Astrocyte (in vitro differentiated cells and primary cell): Measurements from ENCODE around the gene IL19. TPM values are rescaled to one million over a fixed set of nuclear protein-coding genes. Genes with fewer than 3 reads are reported as not detected.

ENCODE experiments used
- DNase-seq: peaks from one replicate; pipeline ENCODE4 v3.0.0-alpha.2; 2010; ENCODE audit warnings: low read depth
- FAIRE-seq: peaks from 2 replicates; lab custom pipeline; 2011; peaks lifted over from hg19 to GRCh38; lab: Jason Lieb, UNC
- H2AFZ ChIP-seq: 2 replicates; pipeline ENCODE4 v1.6.0; 2012; ENCODE audit warnings: low read depth, low read length, inconsistent platforms
- H3K27ac ChIP-seq: 2 replicates; pipeline ENCODE4 v1.5.1; 2011; ENCODE audit warnings: low read depth, low read length, inconsistent platforms
- H3K27me3 ChIP-seq: 2 replicates; pipeline ENCODE4 v1.6.0; 2011; ENCODE audit warnings: low read length, inconsistent platforms; ENCODE audit not compliant: insufficient read depth
- H3K36me3 ChIP-seq: 2 replicates; pipeline ENCODE4 v1.5.1; 2011; ENCODE audit warnings: low read length, inconsistent platforms; ENCODE audit not compliant: insufficient read depth
- H3K4me1 ChIP-seq: 2 replicates; pipeline ENCODE4 v1.5.1; 2011; ENCODE audit warnings: low read length, inconsistent platforms; ENCODE audit not compliant: insufficient read depth
- H3K4me2 ChIP-seq: 2 replicates; pipeline ENCODE4 v1.6.0; 2012; ENCODE audit warnings: low read length, inconsistent platforms
- H3K4me3 ChIP-seq: 2 replicates; pipeline ENCODE4 v1.5.1; 2011; ENCODE audit warnings: low read depth, mild to moderate bottlenecking, low read length, inconsistent platforms; ENCODE audit not compliant: insufficient read depth
- H3K79me2 ChIP-seq: 2 replicates; pipeline ENCODE4 v1.6.0; 2012; ENCODE audit warnings: mild to moderate bottlenecking, low read length, inconsistent platforms; ENCODE audit not compliant: insufficient read depth
- H3K9ac ChIP-seq: 2 replicates; pipeline ENCODE4 v1.6.0; 2012; ENCODE audit warnings: mild to moderate bottlenecking, low read length, inconsistent platforms
- H3K9me3 ChIP-seq: 2 replicates; pipeline ENCODE4 v1.5.1; 2012; ENCODE audit warnings: low read depth, mild to moderate bottlenecking, low read length, inconsistent platforms; ENCODE audit not compliant: insufficient read depth
- H4K20me1 ChIP-seq: 2 replicates; pipeline ENCODE4 v1.6.0; 2012; ENCODE audit warnings: low read length, inconsistent platforms; ENCODE audit not compliant: insufficient read depth
- H3K27ac Mint-ChIP-seq: one replicate; pipeline ENCODE4 v1.8.0; 2021; ENCODE audit warnings: mild to moderate bottlenecking, mixed read lengths; ENCODE audit not compliant: unreplicated experiment
- H3K27me3 Mint-ChIP-seq: one replicate; pipeline ENCODE4 v1.8.0; 2021; ENCODE audit warnings: low read depth, mixed read lengths; ENCODE audit not compliant: unreplicated experiment
- H3K36me3 Mint-ChIP-seq: one replicate; pipeline ENCODE4 v1.8.0; 2021; ENCODE audit warnings: low read depth, mixed read lengths; ENCODE audit not compliant: unreplicated experiment
- H3K4me1 Mint-ChIP-seq: one replicate; pipeline ENCODE4 v1.8.0; 2021; ENCODE audit warnings: low read depth, mixed read lengths; ENCODE audit not compliant: unreplicated experiment
- H3K4me3 Mint-ChIP-seq: one replicate; pipeline ENCODE4 v1.8.0; 2021; ENCODE audit warnings: mild to moderate bottlenecking, moderate library complexity, mixed read lengths; ENCODE audit not compliant: unreplicated experiment
- H3K9me3 Mint-ChIP-seq: one replicate; pipeline ENCODE4 v1.8.0; 2021; ENCODE audit warnings: mild to moderate bottlenecking, mixed read lengths; ENCODE audit not compliant: unreplicated experiment
- EZH2 ChIP-seq: IDR thresholded peaks from 2 replicates; pipeline ENCODE4 v1.6.1; 2012; ENCODE audit warnings: mild to moderate bottlenecking, low read length, inconsistent platforms; ENCODE audit not compliant: insufficient read depth
- total RNA-seq: library from RNA; stranded (reverse); gene quantifications from 2 replicates; pipeline ENCODE4 v1.2.1, GENCODE V29; 2021
- TF ChIP-seq, protein P1 (sequence below): IDR thresholded peaks from 2 replicates; pipeline ENCODE4 v1.5.1; 2011; ENCODE audit warnings: low read depth, mild to moderate bottlenecking, inconsistent platforms, low read length, moderate library complexity; ENCODE audit not compliant: insufficient read depth

The IL19 gene
- total RNA-seq, 1 donor from 2014 or later, result 0.23 TPM

DNA sequence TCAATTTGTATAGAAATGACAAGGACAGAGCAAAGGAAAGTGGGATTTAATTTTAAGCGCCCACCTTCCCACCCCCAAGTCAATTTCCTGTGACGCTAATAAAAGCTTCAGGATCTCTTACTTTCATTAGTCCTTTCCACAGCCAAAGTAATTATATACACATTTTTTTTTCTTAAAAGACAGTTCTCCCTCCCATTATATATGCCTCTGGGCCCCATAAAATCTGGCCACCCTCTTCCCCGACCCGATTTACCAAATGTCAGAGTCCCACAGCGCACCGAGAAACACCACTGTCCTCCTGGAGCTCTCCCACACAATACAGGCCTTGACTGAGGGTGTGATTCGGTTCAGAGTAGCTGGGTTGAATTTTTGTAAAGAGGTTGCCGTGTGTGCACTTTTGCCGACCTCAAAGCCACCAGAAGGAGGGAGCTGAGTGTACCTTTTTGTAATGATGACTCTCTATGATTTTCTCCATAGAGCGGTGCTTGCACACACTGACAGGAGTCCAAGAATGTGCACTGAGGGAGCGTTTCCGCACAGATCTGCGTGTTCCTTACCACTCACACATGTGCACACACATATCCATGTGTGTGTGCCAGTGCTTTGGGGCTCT is 27.9 kb downstream of the IL19 start:
- DNase-seq (no peak), FAIRE-seq (no peak)
- Histone ChIP-seq H3K9ac (no peak overlapping the region), H3K36me3 (no peaks in the 10 kb centered on the region), H3K9me3 (no peaks in the 10 kb centered on the region), H3K27me3 (peaks cover 6% of the 10 kb centered on the region), H3K27ac (no peak overlapping the region), H2AFZ (no peak overlapping the region), H3K4me2 (no peak overlapping the region), H3K79me2 (no peaks in the 10 kb centered on the region), H4K20me1 (no peaks in the 10 kb centered on the region), H3K4me3 (no peak overlapping the region), H3K4me1 (no peaks in the 10 kb centered on the region)
- Mint-ChIP-seq H3K4me3 (no peak overlapping the region), H3K27me3 (peaks cover 41% of the 10 kb centered on the region), H3K27ac (no peak overlapping the region), H3K9me3 (no peaks in the 10 kb centered on the region), H3K4me1 (no peaks in the 10 kb centered on the region), H3K36me3 (peaks cover 1% of the 10 kb centered on the region)
- no peak for TF ChIP-seq EZH2
- TF ChIP-seq, protein P1, sequence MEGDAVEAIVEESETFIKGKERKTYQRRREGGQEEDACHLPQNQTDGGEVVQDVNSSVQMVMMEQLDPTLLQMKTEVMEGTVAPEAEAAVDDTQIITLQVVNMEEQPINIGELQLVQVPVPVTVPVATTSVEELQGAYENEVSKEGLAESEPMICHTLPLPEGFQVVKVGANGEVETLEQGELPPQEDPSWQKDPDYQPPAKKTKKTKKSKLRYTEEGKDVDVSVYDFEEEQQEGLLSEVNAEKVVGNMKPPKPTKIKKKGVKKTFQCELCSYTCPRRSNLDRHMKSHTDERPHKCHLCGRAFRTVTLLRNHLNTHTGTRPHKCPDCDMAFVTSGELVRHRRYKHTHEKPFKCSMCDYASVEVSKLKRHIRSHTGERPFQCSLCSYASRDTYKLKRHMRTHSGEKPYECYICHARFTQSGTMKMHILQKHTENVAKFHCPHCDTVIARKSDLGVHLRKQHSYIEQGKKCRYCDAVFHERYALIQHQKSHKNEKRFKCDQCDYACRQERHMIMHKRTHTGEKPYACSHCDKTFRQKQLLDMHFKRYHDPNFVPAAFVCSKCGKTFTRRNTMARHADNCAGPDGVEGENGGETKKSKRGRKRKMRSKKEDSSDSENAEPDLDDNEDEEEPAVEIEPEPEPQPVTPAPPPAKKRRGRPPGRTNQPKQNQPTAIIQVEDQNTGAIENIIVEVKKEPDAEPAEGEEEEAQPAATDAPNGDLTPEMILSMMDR, result no peak

DNA sequence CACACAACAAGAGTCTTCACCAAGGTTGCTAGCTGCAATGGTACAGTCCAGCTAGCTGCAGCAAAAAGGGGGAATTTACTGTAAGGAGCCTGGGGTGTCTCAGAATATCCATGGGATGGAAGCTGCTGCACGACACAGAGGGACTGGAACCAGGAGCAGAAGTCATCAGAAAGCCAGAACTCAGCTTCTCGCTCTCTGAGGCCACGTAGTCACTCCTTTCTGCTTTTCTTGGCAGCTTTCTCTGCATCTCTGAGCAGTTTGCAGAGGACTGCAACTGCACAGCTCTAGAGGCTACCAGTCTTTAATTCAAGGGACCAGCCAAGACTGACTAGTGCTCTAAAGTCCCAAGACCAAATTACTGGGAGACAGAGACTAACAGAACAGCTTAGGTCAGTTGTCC is 28.7 kb downstream of the IL19 start:
- Mint-ChIP-seq H3K36me3 (peaks cover 1% of the 10 kb centered on the region), H3K4me1 (no peaks in the 10 kb centered on the region), H3K27ac (no peak overlapping the region), H3K4me3 (no peak overlapping the region), H3K27me3 (peaks cover 49% of the 10 kb centered on the region), H3K9me3 (no peaks in the 10 kb centered on the region)
- H3K79me2 ChIP-seq, result no peaks in the 10 kb centered on the region
- H3K9ac ChIP-seq, result no peak overlapping the region
- FAIRE-seq, result no peak
- DNase-seq, result no peak
- H3K4me2 ChIP-seq, result no peak overlapping the region
- H2AFZ ChIP-seq, result no peak overlapping the region
- H3K9me3 ChIP-seq, result no peaks in the 10 kb centered on the region
- no peak for TF ChIP-seq EZH2
- TF ChIP-seq, protein P1, result no peak
- H3K4me1 ChIP-seq, result no peaks in the 10 kb centered on the region
- H3K4me3 ChIP-seq, result no peak overlapping the region
- no peaks in the 10 kb centered on the region for H4K20me1 ChIP-seq
- peaks cover 14% of the 10 kb centered on the region for H3K27me3 ChIP-seq
- no peaks in the 10 kb centered on the region for H3K36me3 ChIP-seq
- no peak overlapping the region for H3K27ac ChIP-seq

- H3K27me3 ChIP-seq, result peaks cover 19% of the 10 kb centered on the region
- Mint-ChIP-seq H3K4me1 (no peaks in the 10 kb centered on the region), H3K4me3 (no peak overlapping the region), H3K27me3 (peaks cover 54% of the 10 kb centered on the region), H3K27ac (no peak overlapping the region), H3K9me3 (no peaks in the 10 kb centered on the region), H3K36me3 (peaks cover 1% of the 10 kb centered on the region)
- no peak for FAIRE-seq
- H3K4me1 ChIP-seq, result no peaks in the 10 kb centered on the region
- H3K9ac ChIP-seq, result no peak overlapping the region
- H3K36me3 ChIP-seq, result no peaks in the 10 kb centered on the region
- no peaks in the 10 kb centered on the region for H3K79me2 ChIP-seq
- H3K4me2 ChIP-seq, result no peak overlapping the region
- no peaks in the 10 kb centered on the region for H3K9me3 ChIP-seq
- H3K4me3 ChIP-seq, result no peak overlapping the region
- H2AFZ ChIP-seq, result no peak overlapping the region
- no peaks in the 10 kb centered on the region for H4K20me1 ChIP-seq
- H3K27ac ChIP-seq, result no peak overlapping the region
- TF ChIP-seq, protein P1, result no peak
- TF ChIP-seq EZH2, result no peak
- DNase-seq, result no peak
Observed at GRCh38 chr1:206800411-206800810, 29.8 kb downstream of the IL19 start.
